Measurements from ENCODE around the gene GCKR. TPM values are rescaled to one million over a fixed set of nuclear protein-coding genes. Genes with fewer than 3 reads are reported as not detected.
"Not testable (repeated sequence)": the region's sequence is repeated elsewhere in the genome, so short reads cannot be mapped to it uniquely, and the experiment has no call there.

The GCKR gene
- total RNA-seq, 1 donor from 2014 or later = 1.6 TPM

DNA sequence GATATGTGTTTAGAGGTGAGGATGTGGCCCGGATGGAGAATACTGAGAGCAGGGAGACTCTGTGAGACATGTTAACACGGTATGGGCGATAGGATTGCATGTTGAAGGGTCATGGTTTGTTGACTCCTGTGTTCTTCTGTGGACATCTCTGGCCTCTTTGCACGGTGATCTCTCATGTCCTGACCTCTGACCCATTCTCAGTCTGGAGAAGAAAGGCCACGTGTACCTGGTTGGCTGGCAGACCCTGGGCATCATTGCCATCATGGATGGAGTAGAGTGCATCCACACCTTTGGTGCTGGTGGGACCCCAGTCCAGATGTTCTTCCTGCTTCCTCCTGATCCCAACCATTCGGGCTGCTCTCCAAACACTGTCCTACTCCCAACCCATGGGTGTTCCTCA, 9.9 kb downstream of the GCKR start:
- no peak for FAIRE-seq
- DNase-seq (ENCODE audit: low spot score in 2 of 2) = no peak

DNA sequence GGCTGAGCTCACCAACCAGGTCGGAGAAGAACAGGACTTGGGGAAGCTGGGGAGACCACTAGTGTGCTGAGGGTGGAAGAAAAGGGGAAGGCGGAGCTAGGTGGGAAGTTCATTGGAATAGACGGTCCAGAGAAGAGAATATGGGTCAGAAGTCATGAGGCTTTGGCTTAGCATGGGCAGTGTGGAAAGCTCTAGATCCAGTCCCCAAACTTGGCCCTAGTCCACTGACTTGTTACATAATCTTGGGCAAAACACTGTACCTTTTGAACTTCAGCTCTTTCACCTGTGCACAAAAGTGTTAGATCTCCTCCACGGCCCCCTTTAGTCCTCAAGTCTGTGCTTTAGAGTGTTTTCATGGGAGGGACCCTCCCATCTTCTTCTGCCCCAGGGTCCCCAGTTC, 10.7 kb downstream of the GCKR start:
- no peak for DNase-seq (ENCODE audit: low spot score in 2 of 2)
- no peak for FAIRE-seq

DNA sequence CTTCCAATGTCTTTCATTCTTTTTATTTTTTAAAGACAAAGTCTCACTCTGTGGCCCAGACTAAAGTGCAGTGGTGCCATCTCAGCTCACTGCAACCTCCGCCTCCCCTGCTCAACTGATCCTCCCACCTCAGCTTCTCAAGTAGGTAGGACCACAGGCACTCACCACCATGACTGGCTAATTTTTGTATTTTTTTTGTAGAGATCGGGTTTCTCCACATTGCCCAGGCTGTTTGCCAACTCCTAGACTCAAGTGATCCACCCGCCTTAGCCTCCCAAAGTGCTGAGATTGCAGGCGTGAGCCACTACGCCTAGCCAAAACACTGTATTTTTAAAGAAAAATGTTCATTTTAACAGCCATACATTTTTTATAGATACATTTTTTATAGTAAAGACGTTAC, 12.7 kb downstream of the GCKR start:
- DNase-seq (ENCODE audit: low spot score in 2 of 2) = no peak
- no peak for FAIRE-seq

DNA sequence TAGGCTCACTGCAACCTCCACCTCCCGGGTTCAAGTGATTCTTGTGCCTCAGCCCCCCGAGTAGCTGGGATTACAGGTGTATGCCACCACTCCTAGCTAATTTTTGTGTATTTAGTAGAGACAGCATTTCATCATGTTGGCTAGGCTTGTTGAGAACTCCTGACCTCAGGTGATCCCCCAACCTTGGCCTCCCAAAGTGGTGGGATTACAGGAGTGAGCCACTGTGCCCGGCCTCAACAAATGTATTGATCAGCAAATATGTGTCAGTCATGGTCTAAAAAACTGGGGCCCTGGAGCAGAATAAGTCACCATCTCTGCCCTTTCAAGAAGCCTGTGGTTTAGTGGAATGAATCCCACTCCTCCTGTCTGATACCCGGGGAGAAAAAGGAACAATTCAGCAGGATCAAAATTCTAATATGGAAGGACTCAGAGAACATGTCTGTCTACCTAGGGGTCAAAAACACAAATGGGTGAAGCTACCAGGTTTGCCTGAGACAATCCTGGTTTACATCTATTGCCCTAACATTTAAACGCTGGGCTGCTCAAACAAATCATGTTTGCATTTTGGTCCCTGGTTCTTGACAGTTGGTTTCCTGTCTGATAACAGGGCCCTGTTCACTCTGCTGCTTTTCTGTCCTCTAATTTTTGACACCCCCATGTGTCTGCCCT, 21.6 kb downstream of the GCKR start:
- FAIRE-seq (no peak), DNase-seq (ENCODE audit: low spot score in 2 of 2) (no peak)

DNA sequence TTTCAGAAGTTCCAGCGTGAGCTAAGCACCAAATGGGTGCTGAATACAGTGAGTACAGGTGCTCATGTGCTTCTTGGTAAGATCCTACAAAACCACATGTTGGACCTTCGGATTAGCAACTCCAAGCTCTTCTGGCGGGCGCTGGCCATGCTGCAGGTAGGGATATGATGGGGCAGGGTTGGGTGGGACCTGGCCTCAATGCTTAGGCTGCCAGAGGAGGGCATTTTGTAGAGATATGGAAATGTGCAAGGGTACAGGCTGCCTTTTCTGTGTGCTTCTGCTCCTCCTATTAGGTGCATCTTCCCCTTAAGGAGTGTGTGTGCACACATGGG, 22.1 kb downstream of the GCKR start:
- DNase-seq (ENCODE audit: low spot score in 2 of 2) (no peak), FAIRE-seq (no peak)

DNA sequence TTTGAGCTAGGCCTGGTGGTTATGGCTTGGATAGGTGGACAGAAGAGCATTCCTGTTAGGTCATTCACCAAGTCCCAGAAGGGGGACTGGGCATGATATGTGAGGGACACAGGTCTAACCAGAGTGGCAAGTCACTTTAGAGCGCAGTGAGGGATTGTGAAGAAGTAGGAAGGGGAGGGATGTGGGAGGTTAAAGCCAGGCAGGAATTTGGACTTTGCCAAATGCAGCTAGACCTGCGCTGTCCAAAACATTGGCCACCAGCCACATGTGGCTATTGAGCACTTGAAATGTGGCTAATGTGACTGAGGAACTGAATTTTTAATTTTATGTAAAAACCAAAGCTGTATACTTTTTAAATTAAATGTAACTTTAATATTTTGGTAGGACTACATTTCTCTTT, 23.7 kb downstream of the GCKR start:
- FAIRE-seq (no peak), DNase-seq (ENCODE audit: low spot score in 2 of 2) (no peak)

DNA sequence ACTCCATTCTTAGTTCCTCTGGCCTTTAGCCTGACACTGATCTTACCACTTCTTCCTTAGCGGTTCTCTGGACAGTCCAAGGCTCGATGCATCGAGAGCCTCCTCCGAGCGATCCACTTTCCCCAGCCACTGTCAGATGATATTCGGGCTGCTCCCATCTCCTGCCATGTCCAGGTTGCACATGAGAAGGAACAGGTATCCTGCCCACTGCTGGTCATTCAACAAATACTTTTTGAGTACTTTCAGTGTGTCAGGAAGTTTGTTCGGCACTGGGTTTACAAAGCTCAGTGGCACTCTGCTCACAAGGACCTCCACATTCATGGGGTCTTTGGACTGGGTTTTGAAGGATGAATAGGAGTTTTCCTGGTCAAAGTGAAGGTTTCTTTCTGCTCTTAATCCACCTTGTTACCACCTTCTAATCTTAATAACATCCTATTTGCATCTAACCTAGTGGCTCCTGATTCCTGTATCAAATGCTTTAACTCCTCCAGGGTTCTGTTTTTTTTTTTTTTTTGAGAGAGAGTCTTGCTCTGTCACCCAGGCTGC, 25.8 kb downstream of the GCKR start:
- DNase-seq (ENCODE audit: low spot score in 2 of 2) (no peak), FAIRE-seq (no peak)

DNA sequence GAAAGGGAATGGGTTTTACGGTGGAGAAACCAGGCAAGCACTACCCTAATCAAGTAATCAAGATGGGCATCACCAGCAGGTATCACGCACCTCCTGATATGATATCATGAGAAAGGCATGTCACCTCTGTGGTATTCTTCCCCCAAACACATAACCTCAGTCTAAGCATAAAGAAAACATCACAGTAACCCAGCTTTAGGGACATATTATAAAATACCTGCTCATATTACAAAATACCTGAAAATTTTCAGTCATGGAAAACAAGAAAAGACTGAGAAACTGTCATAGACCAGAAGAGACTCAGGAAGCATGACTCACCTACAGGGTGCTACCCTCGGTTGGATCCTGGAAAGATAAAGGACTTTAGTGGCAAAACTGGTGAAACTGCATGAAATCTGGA, 30.5 kb downstream of the GCKR start:
- no peak for FAIRE-seq
- no peak for DNase-seq (ENCODE audit: low spot score in 2 of 2)

DNA sequence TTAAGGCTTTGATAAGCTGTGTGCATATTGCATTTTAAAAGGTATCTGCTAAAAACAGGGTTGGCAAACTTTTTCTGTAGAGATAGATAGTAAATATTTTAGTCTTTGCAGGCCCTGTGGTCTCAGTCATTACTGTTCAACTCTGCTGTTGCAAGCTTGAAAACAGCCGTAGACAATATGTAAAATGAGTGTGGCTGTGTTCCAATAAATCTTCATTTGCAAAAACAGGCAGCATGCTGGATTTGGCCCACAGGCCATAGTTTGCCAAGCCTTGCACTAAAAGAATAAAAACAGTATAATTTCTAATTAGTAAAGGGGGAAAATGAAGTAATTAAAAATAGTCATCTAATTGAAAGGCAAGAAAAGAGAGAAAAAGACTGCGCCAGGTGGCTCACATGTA, 35.3 kb downstream of the GCKR start:
- FAIRE-seq = no peak

DNA sequence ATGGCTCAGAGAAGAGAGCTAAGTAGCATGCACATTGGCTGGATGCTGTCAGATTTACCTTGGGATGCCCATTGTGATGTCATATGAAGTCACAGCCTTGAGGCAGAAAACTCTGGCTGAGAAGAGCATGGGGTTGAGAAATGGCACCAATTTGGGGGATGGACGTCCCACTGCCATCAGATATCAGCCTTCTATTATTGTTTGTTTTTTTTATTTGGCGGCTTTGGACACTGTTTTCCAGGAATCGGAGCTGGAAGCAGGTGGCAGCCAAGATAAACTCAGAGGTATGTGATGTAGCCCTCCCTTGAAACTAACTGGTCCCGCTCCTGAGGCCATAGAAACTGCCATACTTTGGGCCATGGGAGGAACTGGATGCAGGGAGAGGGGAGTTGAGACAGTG, 40.6 kb downstream of the GCKR start:
- FAIRE-seq = no peak
- no peak for DNase-seq (ENCODE audit: low spot score in 2 of 2)

More for the DNA sequence above, 35.3 kb downstream of the GCKR start:
- no peak for DNase-seq (ENCODE audit: low spot score in 2 of 2)

DNA sequence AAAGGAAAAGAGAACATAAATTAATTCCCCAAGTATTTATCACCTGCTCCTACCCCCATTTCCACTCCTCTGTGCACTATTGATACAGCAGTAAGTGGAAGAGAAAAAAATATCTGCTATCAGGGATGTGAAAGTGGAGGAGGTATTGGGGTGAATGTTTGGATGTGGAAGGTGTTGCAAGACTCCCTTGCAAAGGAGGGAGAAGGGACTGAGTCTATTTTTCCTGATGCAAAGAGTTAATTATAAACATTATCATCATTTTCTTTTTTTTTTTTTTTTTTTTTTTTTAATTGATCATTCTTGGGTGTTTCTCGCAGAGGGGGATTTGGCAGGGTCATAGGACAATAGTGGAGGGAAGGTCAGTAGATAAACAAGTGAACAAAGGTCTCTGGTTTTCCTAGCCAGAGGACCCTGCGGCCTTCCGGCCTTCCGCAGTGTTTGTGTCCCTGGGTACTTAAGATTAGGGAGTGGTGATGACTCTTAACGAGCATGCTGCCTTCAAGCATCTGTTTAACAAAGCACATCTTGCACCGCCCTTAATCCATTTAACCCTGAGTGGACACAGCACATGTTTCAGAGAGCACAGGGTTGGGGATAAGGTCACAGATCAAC, 42.3 kb downstream of the GCKR start:
- not testable (repeated sequence) for DNase-seq (ENCODE audit: low spot score in 2 of 2); FAIRE-seq

DNA sequence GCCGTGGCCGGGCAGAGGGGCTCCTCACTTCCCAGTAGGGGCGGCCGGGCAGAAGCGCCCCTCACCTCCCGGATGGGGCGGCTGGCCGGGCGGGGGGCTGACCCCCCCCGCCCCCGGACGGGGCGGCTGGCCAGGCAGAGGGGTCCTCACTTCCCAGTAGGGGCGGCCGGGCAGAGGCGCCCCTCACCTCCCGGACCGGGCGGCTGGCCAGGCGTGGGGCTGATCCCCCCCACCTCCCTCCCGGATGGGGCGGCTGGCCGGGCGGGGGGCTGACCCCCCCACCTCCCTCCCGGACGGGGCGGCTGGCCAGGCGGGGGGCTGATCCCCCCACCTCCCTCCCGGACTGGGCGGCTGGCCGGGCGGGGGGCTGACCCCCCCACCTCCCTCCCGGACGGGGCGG, 43.0 kb downstream of the GCKR start:
- FAIRE-seq; DNase-seq (ENCODE audit: low spot score in 2 of 2): not testable (repeated sequence)

DNA sequence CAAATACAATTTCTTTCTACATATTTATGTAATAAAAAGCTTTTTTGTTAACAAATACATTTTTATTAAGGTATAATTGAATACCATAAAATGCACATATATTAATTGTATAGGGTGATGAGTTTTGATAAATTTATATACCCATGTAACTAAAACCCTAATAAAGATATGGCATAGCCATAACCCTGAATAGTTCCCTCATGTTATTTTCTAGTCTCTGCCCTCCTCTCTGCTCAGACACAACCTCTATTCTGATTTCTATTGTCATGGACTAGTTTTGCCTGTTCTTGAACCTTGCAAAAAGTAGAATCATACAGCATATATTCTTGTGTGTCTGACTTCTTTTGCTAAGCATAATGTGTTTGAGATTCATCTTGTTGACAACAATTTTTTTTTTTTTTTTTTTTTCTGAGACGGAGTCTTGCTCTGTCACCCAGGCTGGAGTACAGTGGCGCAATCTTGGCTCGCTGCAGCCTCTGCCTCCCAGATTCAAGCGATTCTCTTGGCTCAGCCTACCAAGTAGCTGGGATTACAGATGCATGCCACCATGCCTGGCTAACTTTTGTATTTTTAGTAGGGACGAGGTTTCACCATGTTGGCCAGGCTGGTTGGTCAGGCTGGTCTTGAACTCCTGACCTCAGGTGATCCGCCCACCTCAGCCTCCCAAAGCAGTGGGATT, 47.6 kb downstream of the GCKR start:
- DNase-seq (ENCODE audit: low spot score in 2 of 2) (no peak), FAIRE-seq (no peak)

DNA sequence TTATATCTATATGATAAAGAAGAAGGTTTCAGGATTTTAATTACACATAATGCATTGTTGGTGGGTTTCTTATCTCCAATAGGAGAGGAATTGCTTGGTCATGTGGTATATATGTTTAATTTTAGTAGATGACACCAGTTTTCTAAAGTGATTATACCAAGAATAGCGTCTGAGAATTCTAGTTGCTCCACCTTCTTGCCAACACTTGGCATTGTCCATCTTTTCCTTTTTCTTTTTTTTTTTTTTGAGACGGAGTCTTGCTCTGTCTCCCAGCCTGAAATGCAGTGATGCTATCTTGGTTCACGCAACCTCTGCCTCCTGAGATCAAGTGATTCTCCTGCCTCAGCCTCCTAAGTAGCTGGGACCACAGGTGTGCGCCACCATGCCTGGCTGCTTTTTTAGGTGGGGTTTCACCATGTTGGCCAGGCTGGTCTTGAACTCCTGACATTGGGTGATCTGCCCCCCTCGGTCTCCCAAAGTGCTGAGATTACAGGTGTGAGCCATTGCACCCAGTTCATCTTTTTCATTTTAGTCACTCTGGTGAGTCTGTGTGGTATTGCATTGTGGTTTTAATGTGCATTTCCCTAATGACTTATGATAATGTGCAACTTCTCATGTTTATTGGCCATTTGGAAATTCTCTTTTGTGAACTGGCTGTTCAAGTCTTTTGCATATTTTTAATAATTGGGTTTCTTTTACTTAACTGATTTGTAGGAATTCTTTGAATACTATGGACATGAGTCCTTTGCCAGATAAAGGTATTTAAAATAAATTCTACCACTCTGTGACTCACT, 48.9 kb downstream of the GCKR start:
- FAIRE-seq (no peak), DNase-seq (ENCODE audit: low spot score in 2 of 2) (no peak)

DNA sequence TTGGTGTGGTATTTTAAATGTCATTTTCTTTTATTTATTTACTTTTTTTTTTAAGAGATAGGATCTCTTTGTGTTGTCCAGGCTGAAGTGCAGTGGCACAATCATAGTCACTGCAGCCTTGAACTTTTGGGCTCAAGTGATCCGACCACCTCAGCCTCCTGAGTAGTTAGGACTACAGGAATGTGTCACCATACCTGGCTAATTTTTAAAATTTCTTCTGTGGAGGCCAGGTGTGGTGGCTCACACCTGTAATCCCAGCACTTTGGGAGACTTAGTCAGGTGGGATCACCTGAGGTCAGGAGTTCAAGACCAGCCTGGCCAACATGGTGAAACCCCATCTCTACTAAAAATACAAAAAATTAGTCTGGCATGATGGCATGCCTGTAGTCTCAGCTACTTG, 52.7 kb downstream of the GCKR start:
- FAIRE-seq (no peak), DNase-seq (ENCODE audit: low spot score in 2 of 2) (no peak)

DNA sequence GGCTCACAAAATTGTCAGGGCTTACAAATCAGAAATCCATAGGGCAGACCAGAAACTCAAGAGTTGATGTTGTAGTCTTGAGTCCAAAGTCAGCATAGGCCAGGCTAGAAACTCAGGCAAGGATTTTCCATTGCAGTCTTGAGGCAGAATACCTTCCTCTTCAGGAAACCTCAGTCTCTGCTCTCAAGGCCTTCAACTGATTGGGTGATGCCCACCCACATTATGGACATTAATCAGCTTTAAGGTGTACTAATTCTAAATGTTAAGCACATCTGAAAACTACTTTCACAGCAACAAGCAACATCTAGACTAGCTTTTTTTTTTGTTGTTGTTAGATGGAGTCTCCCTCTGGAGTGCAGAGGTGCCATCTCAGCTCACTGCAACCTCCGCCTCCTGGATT, 54.9 kb downstream of the GCKR start:
- DNase-seq (ENCODE audit: low spot score in 2 of 2) (no peak), FAIRE-seq (no peak)

DNA sequence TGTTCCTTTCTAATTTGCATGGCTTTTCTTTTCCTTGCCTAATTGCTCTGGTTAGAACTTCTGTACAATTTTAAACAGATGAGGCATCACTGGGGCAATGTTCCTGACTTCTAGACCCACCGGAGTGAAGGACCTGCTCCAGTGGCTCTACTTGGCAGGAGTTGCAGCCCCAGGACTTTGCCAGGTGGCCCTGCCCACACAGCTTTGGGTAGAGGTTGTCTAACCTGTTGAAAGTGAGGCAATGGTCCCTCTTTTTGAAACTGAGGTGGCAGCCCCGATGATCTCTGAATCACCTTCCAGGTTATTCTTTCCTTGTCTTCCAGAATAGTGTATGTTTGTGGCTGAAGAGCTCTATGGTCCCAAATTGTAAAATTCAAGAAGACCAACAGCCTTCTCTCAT, 56.3 kb downstream of the GCKR start:
- no peak for FAIRE-seq
- DNase-seq (ENCODE audit: low spot score in 2 of 2) = no peak

DNA sequence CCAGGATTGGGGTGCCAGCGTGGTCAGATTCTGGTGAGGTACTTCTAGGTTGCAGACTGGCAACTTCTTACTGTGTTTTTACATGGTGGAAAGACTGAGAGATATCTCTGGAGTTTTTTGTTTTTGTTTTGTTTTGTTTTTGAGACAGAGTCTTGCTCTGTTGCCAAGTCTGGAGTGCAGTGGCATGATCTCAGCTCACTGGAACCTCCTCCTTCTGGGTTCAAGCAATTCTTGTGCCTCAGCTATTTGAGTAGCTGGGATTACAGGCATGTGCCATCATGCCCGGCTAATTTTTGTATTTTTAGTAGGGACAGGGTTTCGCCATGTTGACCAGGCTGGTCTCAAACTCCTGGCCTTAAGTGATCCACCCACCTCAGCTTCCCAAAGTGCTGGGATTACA, 57.8 kb downstream of the GCKR start:
- not testable (repeated sequence) for DNase-seq (ENCODE audit: low spot score in 2 of 2); FAIRE-seq

DNA sequence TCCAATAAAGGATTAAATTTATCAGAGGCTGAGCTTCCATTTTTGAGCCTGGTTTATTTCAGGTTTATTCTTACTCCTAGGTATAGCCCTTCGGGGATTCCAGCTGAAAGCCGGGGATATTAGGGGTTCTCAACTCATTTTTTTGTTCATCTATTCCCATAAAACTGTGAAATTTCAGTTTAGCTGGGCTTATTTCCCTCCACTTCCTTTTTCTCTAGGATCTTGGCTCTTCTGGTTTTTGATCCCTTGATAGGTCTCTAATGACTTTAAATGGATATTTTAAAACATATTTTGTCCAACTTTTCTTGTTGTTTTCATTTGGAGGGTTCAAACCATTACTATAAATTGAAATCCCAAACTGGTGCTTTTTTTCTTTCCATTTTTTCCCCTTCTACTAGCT, 62.6 kb downstream of the GCKR start:
- FAIRE-seq = no peak
- DNase-seq (ENCODE audit: low spot score in 2 of 2) = no peak

DNA sequence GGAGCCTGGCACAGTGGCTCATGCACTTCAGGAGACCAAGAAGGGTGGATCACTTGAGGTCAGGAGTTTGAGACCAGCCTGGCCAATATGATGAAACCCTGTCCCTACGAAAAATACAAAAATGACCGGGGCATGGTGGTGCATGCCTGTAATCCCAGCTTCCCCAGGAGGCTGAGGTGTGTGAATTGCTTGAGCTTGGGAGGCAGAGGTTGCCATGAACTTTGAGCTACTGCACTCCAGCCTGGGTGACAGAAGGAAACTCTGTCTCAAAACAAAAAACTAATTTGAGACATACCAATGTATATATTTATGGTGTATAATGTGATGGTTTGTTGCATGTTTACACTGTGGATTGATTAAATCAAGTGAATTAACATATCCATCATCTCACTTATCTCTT, 64.4 kb downstream of the GCKR start:
- no peak for FAIRE-seq
- no peak for DNase-seq (ENCODE audit: low spot score in 2 of 2)

DNA sequence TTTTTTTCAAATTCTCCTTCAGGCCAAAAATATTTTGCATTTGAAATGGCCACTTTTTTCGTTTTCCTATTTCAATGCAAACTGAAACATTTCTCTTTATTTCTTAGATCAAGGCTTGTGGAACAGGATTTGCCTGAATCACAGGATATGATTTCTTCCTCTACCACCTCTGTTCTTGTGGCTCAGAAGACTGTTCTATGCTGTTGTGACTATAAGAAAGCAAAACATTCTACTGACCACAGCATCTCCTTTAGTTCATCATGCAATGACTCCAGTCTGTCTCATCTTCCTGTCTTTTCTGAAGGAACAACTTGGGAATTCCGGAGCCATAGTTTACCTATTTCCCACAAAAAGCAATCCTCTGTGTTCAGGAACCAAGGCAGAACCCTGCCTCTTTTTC, 70.0 kb downstream of the GCKR start:
- no peak for FAIRE-seq
- DNase-seq (ENCODE audit: low spot score in 2 of 2) = no peak
